ENCODE data around the gene RCBTB2. TPM values are rescaled to one million over a fixed set of nuclear protein-coding genes. Genes with fewer than 3 reads are reported as not detected.

RCBTB2 gene
- polyA plus RNA-seq, 10 donors, result 20.2 to 35.7 (median 23.4) TPM

DNA sequence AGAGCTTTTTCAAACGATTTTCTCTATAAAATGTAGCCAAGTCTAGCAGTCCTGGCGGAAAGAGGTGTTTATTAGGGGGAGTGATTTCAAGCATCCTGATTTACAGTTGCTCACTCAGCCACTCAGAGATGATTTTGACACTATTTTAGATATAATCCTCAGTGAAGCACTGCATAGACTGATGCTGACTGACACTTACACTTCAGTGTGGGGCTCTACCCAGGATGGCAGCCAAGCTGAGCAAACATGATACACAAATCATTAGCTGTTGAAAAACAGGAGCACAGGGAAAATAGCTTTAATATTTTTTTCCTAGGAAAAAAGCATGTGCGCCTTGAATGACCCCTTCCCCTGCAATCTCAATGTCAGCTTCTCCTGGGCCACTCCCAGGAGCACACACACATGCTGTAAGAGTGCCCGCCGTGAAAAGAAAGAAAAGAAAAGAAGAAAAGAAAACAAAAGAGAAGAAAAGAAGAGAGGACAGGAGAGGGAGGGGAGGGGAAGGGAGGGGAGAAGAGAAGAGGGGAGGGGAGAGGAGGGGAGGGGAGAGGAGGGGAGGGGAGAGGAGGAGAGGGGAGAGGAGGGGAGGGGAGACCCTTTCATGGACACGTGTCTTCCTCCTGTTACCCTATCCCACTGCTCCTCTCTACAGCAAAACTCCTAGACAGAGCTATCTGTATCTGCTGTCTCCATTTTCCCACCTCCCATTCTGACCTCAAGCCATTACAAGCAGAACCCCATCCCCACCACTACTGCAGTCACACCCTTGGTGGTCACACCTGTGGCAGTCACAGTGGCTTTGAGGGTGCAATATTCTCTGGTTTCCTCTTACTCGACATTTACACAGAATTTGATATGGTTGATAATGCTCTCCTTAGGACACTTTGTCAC lies 36.4 kb downstream of the RCBTB2 start:
- DNase-seq, result no peak

DNA sequence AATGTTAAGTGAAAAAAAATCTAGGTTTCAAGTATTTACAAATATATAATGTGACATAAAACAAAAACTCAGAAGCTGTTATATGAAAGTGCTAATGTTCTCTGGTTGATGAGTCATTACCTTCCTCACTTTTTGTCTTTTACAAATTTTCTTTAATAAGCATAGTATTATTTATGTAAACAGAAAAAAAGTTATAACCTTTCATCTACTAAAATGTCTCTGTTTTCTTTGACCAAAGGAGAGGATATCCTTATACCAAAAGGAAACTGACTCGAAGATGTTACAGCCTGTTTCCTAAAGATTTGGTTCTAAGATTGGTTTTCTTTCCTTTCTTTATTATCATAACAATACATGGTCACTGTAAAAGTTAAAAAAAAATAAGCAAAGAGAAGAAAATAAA lies 38.0 kb downstream of the RCBTB2 start:
- no peak for DNase-seq

DNA sequence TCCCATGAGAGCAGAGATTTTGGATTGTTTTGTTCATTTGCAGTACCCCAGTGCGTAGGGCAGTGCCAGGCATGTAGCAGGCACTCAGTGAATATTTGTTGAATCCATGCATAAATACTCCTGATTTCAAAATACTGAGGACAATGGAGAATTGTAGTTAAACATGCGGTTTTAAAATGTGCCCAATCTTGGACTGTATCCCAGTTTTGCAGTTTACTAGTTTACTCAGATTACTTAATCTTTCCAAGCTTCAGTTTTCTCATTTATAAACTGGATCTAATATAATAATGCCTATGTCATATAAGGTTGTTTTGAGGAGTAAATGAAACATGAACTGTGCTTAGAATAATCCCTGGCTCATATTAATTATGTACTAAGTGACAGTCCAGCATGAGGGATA lies 39.0 kb downstream of the RCBTB2 start:
- DNase-seq, result no peak

DNA sequence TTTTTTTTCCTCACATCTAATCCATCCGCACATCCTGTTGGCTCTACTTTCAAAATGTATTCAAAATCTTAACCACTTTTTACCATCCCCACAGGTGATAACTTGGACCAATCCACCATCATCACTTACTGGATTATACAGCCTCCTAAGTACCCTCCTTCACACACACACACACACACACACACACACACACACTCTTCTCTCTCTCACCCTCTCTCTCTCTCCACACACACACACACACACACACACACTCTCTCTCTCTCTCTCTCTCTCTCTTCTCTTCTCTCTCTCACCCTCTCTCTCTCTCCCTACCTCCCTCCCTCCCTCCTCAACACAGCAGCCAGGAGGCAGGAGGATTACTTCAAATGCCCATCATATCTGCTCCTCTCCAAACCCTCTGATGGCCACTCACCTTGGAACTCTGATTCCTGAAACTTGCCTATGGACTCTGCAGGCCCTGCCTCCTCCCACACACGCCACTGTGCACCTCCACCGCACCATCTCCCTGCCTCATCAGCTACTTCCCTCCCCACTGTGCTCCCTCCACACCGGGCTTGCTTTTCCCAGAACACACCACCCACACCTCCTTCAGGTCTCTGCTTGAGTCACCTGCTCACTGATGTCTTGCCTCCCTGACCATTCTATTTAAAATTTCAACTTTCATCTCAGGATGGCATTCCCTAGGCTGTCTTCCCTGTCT lies 39.7 kb downstream of the RCBTB2 start:
- DNase-seq, result no peak

DNA sequence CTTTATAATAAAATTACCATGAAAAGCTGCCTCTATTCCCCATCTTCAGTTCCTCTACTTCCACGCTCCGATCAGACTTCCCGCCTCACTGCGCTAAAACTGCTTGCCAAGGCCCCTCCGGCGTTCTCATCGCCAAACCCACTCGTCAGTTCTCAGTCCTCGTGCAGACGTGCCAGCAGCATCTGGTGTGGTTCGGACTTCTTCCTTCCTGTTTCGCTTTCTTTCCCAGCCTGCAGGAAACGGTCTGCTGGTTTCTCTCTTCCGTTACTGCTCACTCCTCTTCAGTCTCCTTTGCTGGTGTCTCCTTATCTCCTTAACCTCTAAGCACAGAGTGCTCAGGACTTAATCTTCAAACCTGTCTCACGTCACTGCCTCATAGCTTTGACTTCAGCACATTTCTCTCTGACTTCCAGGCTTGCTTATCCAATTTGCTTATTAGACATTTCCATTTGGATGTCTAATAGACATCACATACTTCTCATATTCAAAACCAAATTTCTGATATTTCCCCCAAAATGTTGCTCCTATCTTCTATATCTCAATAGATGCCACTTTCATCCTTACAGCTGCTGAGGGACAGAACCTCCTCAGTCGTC lies 40.3 kb downstream of the RCBTB2 start:
- DNase-seq, result peak; percentile 27 to 77 (median 53)

- peak in 1 of 3 donors; percentile 22 for DNase-seq
These were observed 40.8 kb downstream of the RCBTB2 start for GRCh38 chr13:48492096-48492440.

DNA sequence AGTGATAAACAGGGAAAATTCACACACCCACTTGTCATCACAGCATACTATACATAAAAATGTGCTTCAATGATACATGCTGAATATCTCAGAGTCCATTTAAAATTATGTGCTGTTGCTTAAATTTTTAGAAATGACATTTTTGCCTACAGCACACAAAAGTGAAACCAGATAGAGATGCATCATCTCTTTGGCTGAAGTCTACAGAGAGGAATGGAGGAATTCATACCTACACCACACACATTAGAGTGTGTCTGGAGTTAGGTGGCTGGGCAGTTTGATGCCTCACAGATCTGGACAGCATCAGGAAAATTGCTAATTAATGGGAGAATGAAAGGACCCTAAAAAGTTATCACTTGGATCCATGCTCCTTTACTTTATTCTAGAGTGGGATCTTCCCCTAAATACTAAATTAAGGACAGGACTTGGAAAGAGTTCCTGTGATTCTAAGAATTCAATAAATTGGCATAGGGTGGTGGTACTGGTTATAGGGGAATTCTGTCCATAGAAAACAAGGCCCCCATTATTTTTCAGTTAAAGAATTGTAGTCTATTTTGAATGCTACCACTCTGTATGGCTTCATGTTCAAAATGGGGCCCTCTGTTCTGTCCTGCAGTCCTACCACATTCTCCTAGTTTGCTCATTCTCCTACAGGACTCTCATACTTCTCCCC lies 41.3 kb downstream of the RCBTB2 start:
- no peak for DNase-seq

GRCh38 chr13:48490241-48490640 lies 42.6 kb downstream of the RCBTB2 start:
- no peak for DNase-seq

DNA sequence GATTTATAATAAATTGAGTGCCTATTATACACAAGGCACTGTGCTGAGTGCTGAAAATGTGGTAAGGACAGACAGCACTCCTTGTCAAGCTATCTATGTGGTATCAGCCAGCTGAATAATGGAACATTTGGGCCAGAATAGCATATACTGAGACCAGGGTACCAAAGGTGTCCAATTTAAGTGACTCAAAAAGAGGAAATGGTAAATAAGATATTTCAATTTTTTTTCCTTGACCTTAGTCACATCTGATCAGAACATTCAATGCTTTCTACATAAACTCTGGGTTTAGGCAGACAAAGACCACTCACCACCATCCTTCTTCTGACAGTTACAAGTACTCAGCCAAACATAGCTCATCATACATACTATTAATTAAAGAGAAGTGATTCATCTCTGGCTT lies 43.2 kb downstream of the RCBTB2 start:
- no peak for DNase-seq

DNA sequence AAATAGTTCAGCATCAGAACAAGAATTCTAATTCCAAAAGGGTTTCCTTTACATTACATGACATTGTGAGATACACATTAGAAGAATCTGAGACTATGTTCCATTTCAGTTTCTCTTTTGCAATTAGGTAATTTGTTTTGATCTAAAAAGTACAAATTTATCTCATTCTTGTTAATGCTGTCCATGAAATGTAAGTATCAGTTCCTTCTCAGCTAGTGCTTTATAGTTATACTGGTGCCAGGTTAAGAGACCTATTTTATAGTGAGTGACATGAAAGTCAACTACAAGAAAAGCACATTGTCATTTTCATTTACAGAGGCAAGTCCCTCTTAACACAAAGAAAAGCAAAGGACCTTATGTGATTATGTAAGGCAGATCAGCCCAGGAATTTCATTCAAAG lies 43.9 kb downstream of the RCBTB2 start:
- DNase-seq, result no peak

DNA sequence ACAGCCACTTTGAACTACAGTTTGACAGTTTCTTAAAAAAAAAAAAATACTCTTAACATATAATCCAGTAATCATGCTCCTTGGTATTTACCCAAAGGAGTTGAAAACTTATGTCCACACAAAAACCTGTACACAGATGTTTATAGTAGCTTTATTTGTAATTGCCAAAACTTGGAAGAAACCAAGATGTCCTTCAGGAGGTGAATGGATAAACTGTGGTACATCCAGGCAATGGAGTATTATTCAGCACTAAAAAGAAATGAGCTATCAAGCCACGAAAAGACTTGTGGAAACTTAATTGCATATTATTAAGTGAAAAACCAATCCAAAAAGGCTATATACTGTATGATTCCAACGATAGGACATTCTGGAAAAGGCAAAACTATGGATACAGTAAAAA lies 44.9 kb downstream of the RCBTB2 start:
- no peak for DNase-seq

DNA sequence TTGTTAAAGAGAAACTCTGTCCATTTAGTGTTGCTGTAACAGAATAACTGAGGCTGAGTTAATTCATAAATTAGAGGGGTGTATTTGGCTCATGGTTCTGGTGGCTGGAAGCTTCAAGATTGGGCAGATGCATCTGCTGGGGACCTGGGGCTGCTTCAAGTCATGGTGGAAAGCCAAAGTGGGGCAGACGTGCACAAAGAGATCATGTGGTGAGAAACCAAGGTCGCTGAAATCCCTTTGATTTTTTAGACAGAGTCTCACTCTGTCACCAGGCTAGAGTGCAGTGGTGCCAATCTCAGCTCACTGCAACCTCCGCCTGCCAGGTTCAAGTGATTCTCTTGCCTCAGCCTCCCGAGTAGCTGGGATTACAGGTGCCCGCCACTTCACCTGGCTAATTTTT lies 46.0 kb downstream of the RCBTB2 start:
- DNase-seq, result no peak

DNA sequence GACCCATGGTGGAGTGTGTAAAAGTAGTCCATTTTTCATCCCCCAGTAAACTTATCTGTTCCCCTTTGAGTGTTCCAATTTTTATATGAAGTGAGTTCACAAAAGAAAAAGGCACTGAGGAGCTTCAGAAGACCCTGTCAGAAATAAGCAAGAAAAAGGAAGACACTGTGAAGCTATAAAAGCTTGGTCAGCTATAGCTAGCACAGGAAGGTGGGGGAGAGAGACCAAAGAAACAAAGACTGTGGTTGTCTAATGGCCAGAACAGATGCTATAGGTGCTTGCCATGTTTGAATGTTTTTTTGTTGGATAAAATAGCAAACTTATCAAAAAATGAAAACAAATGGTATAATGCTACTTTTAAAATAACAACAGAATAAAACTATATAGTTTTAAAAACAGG lies 46.5 kb downstream of the RCBTB2 start:
- no peak for DNase-seq

GRCh38 chr13:48485432-48485831 lies 47.4 kb downstream of the RCBTB2 start:
- no peak for DNase-seq

DNA sequence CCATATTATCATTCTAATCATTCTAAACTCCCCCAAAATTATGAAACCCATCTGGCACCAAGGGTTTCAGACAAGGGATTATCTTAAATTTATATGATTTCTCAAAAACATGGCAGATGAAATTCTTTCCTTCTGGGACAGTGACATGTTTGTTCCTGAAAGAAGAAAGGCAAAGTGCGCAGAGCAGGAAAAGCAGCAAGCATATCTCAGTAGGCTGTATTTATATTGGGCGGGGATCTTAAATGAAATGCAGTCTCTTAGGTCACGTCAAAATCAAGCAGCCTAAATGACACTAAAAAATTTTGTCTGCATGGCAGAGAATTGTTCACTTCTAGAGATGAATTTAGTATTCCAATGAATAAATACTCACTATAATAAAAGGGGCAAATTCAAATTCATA lies 49.3 kb downstream of the RCBTB2 start:
- no peak for DNase-seq

GRCh38 chr13:48478391-48478790 lies 54.5 kb downstream of the RCBTB2 start:
- DNase-seq, result peak in 2 of 3 donors; percentile 20 to 49

DNA sequence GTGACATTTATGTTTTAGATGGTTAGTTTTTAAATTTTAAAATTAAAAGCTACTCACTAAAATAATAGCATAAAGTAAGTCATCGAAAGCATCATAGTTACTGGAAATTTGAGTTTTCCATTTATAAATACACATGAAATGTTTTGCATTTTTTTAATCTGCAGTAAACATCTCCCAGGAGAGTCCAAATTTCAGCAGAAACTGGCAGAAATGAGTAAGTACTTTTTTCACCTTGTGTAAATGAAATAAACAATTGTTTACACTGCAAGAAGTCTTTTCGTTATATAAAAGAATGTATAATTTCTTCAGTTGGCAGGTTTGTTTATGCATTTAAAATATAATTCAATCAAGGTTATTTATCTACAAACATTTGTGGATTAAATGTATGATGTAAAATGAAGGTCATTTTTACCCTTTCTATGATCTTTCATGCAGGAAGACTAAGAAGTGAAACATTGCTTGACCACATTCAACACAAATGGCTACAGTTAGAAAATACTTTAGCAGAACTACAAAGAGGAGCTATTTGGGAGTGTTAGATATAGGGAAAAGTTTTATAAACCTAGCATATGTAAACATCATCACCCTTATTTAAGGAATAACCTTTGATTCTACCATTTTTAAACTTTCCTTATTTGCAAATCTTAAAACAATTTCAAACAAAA lies 55.6 kb downstream of the RCBTB2 start:
- peak in 1 of 3 donors; percentile 13 for DNase-seq

GRCh38 chr13:48476686-48477085 lies 56.2 kb downstream of the RCBTB2 start:
- DNase-seq, result peak in 1 of 3 donors; percentile 32

- peak in 1 of 3 donors; percentile 12 for DNase-seq
These were observed 56.7 kb downstream of the RCBTB2 start for GRCh38 chr13:48476215-48476614.

- DNase-seq, result no peak
These were observed 57.6 kb downstream of the RCBTB2 start for GRCh38 chr13:48475230-48475629.

DNA sequence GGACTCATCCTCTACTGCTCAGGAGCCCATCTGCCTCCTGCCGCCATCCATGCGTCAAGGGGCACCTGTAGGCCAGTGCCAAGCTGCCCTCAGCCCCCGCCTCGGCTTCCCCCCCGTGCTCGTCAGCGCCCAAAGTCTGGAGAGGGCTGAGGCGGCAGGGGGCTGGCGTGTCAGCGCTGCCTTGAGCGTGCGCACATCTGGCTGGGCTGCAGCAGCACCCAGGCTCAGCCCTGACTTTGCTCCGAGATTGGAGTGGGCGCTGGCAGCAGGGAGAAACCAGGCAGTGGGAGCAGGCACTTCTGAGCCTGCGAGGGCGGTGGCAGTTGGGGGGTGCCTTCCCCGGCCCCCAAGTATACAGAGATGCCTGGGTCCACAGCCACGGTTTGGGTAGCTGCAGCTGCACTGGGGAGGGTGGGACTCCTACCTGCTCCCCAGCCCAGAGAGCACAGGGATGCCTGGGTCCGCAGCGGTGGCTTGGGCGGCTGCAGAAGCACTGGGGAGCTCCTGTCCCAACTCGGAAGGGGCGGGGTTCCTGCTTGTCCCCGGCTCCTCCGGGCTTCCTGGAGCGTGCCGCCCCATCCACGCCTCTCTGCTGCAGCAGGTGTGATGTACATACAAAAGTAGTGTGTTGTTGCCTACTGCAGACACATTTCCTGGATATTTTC lies 75.2 kb downstream of the RCBTB2 start:
- no peak for DNase-seq

Measured in muscle of back (tissue), 11 donors.